Astrocyte of the spinal cord (primary cell): Measurements from ENCODE around the gene CIT.
A peak's percentile ranks its signal among the peaks of the same experiment; 100 is the strongest.

Experiments used
- DNase-seq: peaks from one replicate; pipeline ENCODE4 v3.0.0; 2011; ENCODE audit warnings: low read depth, low spot score
- H3K4me3 ChIP-seq: 2 replicates; pipeline ENCODE4 v1.5.1; 2011; ENCODE audit warnings: low read depth, mild to moderate bottlenecking, low read length, moderate library complexity
- CTCF ChIP-seq: IDR thresholded peaks from 2 replicates; pipeline ENCODE4 v1.5.1; 2012; ENCODE audit warnings: low read depth, mild to moderate bottlenecking, low read length, inconsistent platforms
- in situ Hi-C: cut with HindIII; loops from 2 replicates; pipeline ENCODE4 v1.10.0; 2017; ENCODE audit warnings: low sequenced_read_pairs

The CIT gene

GRCh38 chr12:119784673-119785072 is 92.4 kb downstream of the CIT start:
- no peak for TF ChIP-seq CTCF
- in situ Hi-C loops: no loop called here
- DNase-seq: no peak
- H3K4me3 ChIP-seq: no peak overlapping the region

- no peak for TF ChIP-seq CTCF
- H3K4me3 ChIP-seq: no peak overlapping the region
- in situ Hi-C loops: no loop called here
- DNase-seq: no peak
These were observed 93.3 kb downstream of the CIT start for GRCh38 chr12:119783787-119784186.

GRCh38 chr12:119781804-119782203 is 95.3 kb downstream of the CIT start:
- no peak for TF ChIP-seq CTCF
- H3K4me3 ChIP-seq: no peak overlapping the region
- in situ Hi-C loops: no loop called here
- DNase-seq: no peak

- TF ChIP-seq CTCF: peak; percentile 87
- peak; percentile 56 for DNase-seq
- peak overlapping the region; percentile 17 for H3K4me3 ChIP-seq
- in situ Hi-C loops: no loop called here
These were observed 96.2 kb downstream of the CIT start for GRCh38 chr12:119780786-119781434.

GRCh38 chr12:119775246-119775895 is 101.7 kb downstream of the CIT start:
- no peak for TF ChIP-seq CTCF
- in situ Hi-C loops: no loop called here
- no peak overlapping the region for H3K4me3 ChIP-seq
- DNase-seq: no peak

GRCh38 chr12:119772431-119772830 is 104.7 kb downstream of the CIT start:
- DNase-seq: peak; percentile 57
- TF ChIP-seq CTCF: no peak
- in situ Hi-C loops: no loop called here

More at GRCh38 chr12:119772431-119772830, 104.7 kb downstream of the CIT start:
- H3K4me3 ChIP-seq: no peak overlapping the region
